ENCODE data around the gene ELAC2.

The ELAC2 gene, protein sequence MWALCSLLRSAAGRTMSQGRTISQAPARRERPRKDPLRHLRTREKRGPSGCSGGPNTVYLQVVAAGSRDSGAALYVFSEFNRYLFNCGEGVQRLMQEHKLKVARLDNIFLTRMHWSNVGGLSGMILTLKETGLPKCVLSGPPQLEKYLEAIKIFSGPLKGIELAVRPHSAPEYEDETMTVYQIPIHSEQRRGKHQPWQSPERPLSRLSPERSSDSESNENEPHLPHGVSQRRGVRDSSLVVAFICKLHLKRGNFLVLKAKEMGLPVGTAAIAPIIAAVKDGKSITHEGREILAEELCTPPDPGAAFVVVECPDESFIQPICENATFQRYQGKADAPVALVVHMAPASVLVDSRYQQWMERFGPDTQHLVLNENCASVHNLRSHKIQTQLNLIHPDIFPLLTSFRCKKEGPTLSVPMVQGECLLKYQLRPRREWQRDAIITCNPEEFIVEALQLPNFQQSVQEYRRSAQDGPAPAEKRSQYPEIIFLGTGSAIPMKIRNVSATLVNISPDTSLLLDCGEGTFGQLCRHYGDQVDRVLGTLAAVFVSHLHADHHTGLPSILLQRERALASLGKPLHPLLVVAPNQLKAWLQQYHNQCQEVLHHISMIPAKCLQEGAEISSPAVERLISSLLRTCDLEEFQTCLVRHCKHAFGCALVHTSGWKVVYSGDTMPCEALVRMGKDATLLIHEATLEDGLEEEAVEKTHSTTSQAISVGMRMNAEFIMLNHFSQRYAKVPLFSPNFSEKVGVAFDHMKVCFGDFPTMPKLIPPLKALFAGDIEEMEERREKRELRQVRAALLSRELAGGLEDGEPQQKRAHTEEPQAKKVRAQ

DNA sequence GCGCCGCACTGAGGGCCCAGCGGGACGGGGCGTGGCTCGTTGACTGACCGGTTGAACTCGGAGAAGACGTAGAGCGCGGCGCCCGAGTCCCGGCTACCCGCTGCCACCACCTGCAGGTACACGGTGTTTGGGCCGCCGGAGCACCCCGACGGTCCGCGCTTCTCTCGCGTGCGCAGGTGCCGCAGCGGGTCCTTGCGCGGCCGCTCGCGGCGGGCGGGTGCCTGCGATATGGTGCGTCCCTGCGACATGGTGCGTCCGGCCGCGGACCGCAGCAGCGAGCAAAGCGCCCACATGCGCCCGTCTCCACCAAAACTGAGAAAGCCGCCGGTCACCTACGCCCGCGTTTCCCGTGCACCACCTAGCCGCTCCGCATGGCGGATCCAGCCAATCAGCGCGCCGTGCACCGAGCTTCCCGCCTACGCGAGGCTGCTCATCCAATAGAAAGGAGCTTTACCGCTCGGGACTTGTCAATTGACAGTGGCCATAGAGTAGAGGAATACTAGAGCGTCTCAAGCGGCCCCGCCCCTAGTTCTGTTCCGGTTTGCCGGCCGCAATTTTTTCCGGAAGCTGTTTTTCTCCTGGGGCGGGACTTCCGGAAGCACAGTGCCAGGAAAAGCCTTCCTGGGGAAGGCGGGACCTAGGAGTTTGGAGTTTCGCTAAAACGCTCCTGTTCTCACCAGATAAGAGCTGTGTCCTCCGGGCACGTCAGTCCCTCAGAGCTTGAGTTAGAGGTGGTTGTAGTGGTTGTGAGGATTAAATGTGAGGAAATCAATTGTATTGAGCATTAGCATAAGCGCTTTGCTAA is at the start of gene ELAC2:
Gene ELAC2 (minus strand): TSS at position 373 of the 805 bp plus-strand sequence. CDS start 80 bp downstream, at position 293.
- peak; percentile 94 for FAIRE-seq

DNA sequence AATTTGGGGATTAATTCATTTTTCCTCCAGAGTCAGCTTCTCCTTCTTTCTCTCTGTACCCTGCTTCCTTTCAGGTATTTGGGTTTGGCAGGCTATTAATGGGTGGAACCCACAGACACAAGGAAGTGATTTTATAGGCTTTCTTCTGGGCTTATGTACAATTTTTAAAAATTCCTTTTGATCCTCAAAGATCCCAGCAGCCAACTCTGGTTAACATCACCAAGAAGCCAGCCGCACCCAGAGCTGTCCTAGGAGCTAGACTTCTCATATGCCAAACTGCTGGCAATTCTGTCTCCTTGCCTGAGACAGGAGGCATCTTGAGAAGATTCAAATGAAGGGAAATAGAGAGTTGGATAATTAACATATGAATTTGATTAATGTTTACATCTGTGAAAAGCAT is 47.2 kb upstream of the ELAC2 start:
- FAIRE-seq, result no peak

DNA sequence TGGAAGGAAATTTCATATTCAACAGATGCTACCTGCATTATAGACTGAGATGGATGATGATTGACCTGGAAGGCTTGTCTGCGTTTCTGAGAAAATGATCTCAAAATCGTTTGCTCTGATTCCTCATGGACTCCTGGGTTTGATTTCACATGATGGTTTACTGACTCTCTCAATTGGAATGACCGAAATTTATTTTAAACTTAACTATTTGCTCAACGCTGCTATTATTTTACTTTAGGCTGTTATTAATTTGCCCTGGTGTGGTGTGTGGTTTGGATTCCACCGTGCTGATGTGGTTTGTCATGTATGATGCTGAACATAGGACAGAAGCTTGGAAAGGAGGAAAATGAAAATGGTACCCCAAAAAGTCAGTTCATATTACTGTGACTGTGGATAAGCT is 37.3 kb upstream of the ELAC2 start:
- FAIRE-seq, result no peak

DNA sequence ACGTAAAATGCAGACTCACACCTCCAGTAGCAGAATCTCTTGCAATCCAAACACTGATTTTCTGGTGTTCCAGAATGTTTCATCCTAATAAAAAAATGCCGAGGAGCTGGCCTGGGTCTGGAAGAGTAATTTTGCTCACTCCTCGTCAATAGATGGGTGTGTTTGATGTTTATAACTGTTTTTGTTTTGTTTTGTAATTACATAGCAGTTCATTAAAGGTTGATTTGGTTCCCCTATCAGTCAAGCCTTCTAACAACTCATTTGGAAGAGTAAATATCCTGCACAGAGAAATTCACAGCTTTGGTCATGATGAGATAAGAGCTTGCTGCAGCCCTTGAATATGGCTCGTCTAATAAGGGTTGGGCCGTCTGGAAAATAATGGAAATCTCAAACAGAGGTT is 36.8 kb upstream of the ELAC2 start:
- no peak for FAIRE-seq

DNA sequence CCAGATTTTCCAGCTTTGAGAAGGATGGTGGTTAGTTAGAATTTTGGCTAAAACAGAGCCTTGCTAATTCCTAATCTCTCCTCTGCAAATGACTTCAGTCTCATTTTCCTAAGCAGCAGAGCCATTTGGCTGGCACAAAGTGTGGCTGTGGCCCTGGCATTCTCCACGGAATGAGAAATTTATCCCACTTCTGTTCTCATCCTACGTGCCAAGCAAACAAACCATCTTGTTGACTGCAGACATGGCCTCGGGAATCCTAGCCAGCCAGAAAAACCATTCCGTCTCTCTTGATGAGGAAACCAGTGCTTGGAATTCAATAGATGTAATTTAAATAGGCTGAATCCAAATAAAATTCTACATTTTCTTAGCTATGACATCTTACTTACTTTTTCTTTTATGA is 34.1 kb upstream of the ELAC2 start:
- FAIRE-seq, result no peak

DNA sequence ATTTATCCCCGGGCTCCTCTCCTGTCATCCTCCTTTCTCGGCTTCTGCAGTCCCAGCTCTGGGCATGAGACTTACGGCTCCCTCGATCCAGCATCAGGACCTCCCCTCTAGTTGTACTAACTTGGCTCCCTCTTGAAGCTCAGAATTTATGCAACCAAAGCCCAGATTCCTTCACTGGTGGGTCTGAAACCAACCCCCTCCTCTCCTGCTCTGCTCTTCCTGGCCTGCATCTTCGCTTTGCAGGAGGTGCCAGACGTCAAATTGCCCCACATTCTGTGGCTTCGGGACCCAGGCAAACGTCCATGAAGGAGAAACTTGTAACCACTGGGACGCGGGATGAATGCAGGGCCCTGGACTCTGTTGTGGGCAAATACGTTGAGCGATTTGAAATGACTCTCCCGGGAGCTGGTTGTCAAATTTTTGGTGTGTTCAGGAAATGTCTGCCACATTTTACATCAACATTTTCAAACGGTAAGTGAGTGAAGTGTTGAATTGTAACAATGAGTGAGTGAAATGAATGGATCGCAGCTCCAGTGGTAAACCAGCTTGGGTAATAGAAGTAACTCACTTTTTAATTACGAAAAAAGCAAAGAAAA is 29.3 kb upstream of the ELAC2 start:
- FAIRE-seq, result no peak

DNA sequence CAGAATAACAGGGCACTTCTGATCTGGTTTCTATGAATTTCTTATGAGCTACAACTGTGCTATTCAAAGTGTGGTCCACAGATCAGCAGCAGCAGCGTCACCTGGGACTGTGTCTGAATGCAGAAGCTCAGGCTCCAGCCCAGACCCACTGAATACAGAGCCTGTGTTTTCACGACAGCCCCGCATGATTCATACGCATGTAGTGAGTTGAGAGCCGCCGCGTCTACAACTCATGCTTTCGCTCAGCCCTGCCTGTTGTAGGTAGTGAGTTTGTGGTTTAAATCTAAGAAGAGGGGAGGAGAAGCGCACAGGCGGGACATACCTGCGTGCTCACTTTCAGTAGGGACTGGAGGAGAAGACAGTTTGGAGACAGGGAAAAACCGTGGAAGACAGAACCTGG is 28.5 kb upstream of the ELAC2 start:
- no peak for FAIRE-seq

DNA sequence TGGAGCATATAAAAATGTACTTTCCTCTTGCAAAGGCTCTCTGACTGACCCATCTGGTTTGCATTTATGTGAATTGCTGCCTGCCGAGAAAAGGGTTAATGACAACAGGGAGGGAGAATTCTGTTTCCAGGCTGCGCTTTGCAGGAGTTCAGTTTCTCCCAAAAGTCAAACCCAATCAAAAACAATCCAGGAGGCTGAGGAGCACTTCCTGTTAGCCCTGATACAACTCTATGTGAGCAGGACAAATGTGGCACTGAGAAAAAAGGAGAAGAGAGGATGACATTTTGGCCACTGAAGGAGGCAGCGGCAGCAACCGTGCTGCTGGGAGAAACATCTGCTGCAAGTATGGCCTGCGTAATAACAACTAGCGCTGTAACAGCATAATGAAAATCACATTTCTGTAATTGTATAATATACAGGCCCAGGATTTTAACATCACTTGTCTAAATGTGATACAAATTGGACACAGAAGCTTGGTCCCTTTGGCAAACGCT is 26.8 kb upstream of the ELAC2 start:
- no peak for FAIRE-seq

DNA sequence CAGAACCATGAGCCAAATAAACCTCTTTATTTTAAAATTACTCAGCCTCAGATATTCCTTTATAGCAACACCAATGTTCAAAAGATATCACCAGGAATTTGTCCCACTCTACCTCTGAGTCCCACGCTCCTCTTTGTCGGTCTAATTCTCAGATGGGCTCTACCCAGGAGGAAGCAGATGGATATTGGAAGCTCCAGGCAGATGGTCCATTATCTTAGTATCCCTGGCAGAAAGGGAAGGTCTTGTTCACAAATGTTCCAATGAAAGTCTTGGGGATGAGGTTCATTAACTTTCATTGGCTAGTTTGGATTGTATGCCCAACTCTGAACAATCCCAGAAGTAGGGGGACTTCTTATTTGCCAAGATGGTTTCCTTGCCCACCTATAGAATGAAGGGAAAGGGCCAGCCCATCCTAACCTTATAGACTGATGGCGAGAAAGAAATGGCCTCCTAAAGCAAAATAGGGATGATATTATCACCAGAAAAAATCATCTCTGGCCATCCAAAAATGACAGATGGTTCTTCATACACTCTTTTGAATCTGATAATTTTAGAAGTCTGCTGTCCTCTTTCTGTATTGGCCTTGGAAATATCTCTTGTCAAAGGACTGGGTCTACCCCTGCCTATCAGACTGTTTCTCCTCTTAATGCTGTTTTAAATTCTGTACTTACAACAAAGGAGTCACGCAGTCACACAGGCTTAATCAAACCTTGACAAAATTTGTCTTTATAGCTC is 21.3 kb upstream of the ELAC2 start:
- FAIRE-seq, result no peak

DNA sequence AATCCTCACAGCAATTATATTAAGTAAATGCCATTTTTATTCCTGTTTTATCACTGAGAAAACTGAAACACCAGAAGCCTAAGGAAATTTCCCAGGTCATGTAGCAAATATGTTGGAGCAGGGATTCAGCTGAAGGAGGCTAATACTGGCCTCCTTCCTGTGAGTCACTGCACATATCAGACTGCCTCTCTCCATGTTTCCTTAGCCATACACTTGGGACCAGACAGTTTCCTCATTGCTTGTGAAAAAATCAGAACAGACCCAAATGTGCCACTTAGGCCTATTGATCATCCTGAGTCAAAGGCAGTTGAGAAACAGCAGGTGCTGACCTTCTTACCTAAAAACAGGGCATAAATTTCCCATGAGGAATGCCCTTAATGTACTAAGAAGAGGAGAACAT is 18.9 kb upstream of the ELAC2 start:
- no peak for FAIRE-seq

DNA sequence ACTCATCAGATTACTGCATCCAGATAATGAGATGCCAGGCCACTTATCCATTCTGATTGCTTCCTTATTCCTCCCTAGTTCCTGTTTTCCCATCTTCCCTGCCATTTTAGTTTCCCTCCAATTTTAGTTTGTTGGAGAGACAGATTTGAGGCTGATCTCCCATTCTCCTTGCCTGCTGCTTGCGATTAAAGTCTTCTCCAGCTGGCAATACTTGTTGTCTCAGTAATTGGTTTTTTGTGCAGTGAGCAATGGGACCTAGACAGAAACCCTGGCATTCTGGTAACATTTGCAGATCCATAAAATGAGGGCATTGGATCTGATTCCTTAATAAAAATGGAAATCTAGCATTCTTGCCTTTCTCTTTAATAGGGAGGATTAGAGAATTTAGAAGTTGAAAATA is 17.6 kb upstream of the ELAC2 start:
- no peak for FAIRE-seq

DNA sequence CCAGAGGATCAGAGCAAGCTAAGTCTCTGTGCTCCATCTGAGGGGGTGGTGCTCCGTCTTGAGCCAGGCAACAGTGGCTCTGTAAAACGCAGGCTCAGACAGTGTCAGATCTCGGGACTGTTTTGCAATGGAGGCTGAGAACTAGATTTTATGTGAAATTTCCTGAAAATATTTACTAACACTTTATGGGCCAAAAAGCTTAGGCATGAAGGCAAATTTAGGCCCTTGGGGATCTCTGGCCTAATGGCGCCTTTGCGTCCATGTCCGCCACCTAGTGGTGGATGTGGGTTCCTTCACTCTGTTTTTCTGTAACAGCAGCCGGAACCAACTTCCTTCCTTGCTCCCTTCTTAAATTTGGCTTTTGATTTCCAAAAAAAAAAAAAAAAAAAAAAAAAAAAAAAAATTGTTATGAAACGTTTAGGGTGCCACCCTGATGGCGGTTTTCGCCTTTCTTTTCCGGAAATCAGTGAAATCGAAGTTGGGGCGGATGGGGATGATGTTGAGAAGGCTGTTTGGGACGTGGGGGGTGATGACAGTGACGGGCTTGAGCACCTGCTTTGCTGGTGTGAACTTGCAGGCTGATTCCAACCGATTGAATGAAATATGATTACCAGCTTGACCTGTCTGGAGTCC is 14.0 kb upstream of the ELAC2 start:
- FAIRE-seq, result no peak

DNA sequence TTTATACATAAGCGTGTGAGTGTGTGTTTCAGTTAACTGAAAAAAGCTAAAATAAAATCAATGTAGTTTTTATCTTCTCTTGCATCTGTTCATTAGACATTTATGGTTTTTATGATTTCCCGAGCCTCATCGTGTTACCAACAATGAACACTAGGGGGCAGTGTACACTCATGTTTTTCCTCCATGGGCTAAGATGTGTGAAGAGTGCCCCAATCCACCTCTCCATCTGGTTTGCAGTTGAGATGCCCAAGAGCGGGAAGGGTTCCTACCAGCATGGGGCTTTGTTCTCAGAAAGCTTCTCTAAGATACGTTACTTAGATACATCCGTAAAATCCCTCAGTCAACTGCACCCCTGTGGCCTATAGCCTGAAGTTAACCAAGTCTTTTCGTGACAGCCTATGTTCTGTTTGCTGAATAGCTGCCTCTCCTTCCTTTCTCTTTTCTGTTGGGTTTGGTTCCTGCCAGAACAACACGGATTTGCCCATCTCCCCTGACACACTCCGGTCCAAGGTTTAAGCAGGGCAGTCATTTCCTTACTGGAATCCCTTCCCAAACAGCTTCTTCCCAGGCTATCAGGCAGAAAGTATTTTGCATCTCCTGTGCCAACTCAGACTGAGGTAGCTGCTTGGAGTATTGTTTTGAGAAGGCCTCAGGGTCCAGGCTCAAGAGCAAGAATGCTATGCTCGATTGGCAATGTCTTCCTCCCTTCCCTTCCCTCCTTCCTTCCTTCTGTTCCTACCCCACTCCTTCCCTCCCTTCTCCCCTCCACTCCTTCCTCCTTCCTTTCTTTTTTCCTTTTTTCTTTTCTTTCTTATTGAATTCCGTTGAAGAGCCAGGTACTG is 12.9 kb upstream of the ELAC2 start:
- no peak for FAIRE-seq

DNA sequence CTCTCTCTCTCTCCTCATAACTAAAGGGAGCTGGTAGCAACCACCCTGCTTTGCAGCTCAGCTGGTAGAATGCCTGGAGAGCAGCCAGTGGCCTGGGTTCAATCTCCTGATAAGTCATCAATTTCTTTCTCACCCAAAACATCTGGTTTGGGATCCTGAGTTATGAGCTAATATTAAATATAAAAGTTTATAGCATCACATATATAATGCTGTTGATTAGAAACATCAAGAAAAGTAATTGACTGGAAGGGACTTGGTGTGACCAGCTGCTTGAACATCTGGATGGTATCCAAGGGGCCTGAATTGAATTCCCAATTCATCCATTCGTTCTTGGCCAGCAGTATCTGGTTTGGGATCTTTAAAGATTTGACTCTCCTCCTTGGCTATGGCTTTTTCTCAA is 12.2 kb upstream of the ELAC2 start:
- FAIRE-seq, result no peak

DNA sequence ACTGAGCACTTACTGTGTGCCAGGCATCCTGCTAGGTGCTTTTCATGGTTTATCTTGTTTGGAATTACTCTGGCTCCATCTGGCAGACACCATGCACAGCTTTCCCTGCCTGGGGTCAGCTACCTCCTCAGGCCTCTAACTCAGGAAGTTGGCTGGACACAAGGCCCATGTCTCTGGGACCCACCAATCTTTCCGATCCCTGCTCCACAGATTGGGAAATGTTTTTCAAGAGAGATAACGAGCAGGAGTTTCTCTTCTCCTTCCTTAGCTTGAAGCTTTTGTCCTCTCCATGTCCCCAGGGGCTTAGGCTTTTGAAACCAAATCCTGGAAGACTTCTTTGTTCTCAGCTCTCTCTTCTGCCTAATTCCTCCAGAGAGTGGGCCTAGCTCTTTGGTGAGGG is 11.5 kb upstream of the ELAC2 start:
- FAIRE-seq, result no peak

DNA sequence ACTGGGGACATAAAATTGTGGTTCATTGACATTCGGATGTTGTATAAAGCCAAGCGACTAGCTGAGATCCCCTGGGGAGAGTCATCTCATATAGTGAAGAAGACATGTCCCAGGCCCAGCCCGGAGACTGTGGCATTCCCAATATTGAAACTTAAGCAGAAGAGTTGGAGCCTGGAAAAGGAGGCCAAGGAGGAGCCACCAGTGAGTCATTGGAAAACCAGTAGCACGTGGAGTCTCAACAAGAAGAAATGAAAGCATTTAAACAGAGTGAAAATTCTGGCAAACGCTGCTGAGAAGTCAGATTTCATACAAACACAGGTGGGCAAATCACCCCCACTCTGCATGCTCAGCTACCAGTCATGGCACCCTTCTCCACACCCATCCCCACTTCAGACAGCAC is 9.4 kb upstream of the ELAC2 start:
- no peak for FAIRE-seq

DNA sequence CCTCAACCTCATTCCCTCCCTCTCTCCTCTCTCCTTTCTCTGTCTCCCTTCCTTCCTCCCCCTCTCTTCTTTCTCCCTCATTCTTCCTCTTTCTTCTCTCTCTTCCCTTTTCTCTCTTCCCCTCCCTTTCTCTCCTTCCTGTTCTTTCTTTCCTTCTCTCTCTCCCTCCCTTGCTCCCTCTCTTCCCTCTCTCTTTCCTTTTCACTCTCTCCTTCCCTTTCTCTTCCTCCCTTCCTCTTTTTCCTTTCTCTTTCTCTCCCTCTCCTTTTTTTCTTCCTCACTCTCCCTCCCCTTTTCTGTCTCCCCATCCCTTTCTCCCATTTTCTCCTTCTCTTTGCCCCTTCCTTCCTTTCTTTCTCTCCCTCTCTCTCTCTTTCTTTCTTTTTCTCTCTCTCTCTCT is 7.9 kb upstream of the ELAC2 start:
- no peak for FAIRE-seq

DNA sequence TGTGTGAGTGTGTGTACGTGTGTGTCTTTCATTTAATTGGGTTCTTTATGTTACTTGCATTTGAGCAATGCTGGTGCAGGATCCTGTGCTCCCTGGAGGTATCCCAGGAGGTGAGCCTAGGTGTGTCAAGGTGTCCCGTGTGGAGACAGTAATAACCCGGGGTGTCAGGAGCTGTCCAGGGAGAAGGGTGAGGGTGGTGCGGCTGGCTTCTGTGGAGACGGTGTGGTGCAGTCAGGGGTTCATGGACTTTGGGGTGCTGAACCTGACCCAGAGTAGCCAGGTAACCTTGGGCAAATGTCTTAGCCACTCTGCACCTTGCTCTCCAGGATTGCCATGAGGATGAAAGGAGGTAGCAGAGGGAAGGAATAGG is 7.4 kb upstream of the ELAC2 start:
- no peak for FAIRE-seq

DNA sequence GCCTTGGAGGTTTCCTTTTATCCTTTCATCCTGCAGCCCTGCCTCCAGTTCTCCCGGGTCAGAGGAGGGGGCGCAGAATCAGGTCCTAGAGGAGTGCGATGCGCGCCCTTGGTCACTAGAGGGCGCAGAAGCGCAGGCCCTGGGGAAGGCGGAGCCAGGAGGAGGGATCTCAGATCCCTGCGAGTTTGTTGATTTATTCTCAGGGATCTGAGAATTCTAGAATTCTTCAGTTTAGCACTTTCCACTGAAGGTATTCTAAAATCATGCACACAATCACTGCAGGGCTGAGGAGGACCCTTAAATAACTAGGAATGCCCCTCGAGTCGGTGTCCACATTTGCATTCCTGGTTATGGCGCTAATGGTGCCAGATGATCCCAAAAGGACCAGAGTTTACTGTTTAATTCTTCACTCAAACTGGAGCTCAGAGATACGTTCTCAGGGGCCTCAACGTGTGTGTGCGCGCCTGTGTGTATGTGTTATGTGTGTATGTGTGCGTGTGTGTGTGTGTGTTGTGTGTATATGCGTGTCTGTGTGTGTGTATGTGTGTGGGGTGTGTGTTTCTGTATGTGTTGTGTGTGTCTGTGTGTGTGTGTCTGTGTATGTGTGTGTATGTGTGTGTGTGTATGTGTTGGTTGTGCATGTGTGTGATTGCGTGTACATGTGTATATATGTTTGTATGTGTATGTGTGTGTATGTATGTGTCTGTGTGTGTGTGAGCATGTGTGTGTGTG is 6.9 kb upstream of the ELAC2 start:
- no peak for FAIRE-seq

DNA sequence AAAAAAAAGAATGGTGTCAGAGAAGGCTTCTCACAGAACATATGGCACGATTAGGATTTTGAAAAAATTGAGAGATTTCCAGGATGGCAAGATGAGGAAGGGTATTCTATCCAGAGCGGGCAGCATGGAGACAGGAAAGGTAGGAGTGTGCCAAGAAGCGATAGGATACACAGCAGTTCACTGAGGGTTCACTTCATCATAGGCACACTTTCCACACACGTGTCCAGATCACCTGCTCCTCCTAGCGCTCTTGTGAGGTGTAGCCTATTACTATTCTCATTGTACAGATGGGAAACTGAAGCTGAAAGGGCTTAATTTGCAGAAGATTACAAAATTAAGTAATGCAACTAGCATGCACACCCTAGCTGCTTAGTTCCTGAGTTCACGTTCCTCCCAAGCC is 6.2 kb upstream of the ELAC2 start:
- FAIRE-seq, result no peak

All from colon (tissue), 2 donors.